Endothelial cell of umbilical vein (primary cell): ENCODE measurements around the gene SUFU. TPM values are rescaled to one million over a fixed set of nuclear protein-coding genes. Genes with fewer than 3 reads are reported as not detected.
A peak's percentile ranks its signal among the peaks of the same experiment; 100 is the strongest.

Experiments
- BruUV-seq: library from RNA; stranded (reverse); fragments of 400-500 nt; replicated peaks from 2 replicates; lab custom pipeline; 2021; lab: Mats Ljungman, UMichigan
- CTCF ChIA-PET: fragments of 300-600, 350-600 bp; sonication (Branson Sonifier 250); formaldehyde crosslinking; loops from one replicate; lab custom pipeline; 2021; ENCODE audit warnings: antibody characterized with exemption, inconsistent platforms; lab: Charles Lee
- POLR2A ChIA-PET: fragments of 300-600, 350-600 bp; sonication (Branson Sonifier 250); formaldehyde crosslinking; loops from one replicate; lab custom pipeline; 2021; ENCODE audit warnings: antibody characterized with exemption, inconsistent platforms; lab: Charles Lee
- DNase-seq: peaks from one replicate; pipeline ENCODE4 v3.0.0-alpha.2; 2011; ENCODE audit warnings: low read depth, low spot score
- FAIRE-seq: peaks from 2 replicates; lab custom pipeline; 2011; peaks lifted over from hg19 to GRCh38; lab: Jason Lieb, UNC
- H2AFZ ChIP-seq: 2 replicates; pipeline ENCODE4 v1.6.0; 2012; ENCODE audit warnings: low read depth, low read length, control low read depth, inconsistent platforms
- H3K27ac ChIP-seq: 2 replicates; pipeline ENCODE4 v1.5.1; 2011; ENCODE audit warnings: low read depth, mild to moderate bottlenecking, control low read depth, low read length, moderate library complexity; ENCODE audit not compliant: insufficient read depth
- H3K27me3 ChIP-seq, 2 experiments: 2 replicates each; pipeline versions ENCODE4 v1.6.0 to v1.6.1; 2011; ENCODE audit warnings: low read length in 2 of 2, mixed read lengths in 1 of 2; ENCODE audit not compliant: control insufficient read depth in 2 of 2, insufficient read depth in 2 of 2
- H3K36me3 ChIP-seq, 2 experiments: 2 replicates in 1 of 2; 3 replicates in 1 of 2; pipeline ENCODE4 v1.5.1; 2011; ENCODE audit warnings: low read length in 2 of 2, mild to moderate bottlenecking in 1 of 2, moderate library complexity in 1 of 2; ENCODE audit not compliant: control insufficient read depth in 2 of 2, insufficient read depth in 2 of 2; ENCODE audit errors: extremely low read depth in 1 of 2
- H3K4me1 ChIP-seq: 3 replicates; pipeline ENCODE4 v1.5.1; 2011; ENCODE audit warnings: mild to moderate bottlenecking, low read length; ENCODE audit not compliant: control insufficient read depth, insufficient read depth; ENCODE audit errors: extremely low read depth
- H3K4me2 ChIP-seq: 2 replicates; pipeline ENCODE4 v1.6.1; 2011; ENCODE audit warnings: low read length, control low read depth, mixed read lengths; ENCODE audit not compliant: insufficient read depth
- H3K4me3 ChIP-seq, 3 experiments: fragments of 200-600 bp in 1 of 3; sonication (generic), shearing (Covaris generic) in 1 of 3; replicated peaks in 1 of 3; 2 replicates each; pipeline ENCODE4 v1.5.1; 2011 to 2016; ENCODE audit warnings: control low read depth in 3 of 3, low read length in 3 of 3, mild to moderate bottlenecking in 2 of 3, inconsistent platforms in 1 of 3, low read depth in 1 of 3, moderate library complexity in 1 of 3; ENCODE audit not compliant: insufficient read depth in 1 of 3
- H3K79me2 ChIP-seq: 2 replicates; pipeline ENCODE4 v1.6.0; 2012; ENCODE audit warnings: low read length, inconsistent platforms; ENCODE audit not compliant: control insufficient read depth, insufficient read depth
- H3K9ac ChIP-seq: replicated peaks from 2 replicates; pipeline ENCODE3; 2011; ENCODE audit warnings: low read length, control low read depth; ENCODE audit not compliant: insufficient read depth; ENCODE audit errors: extremely low read depth
- H3K9me1 ChIP-seq: replicated peaks from 3 replicates; pipeline ENCODE4 v1.6.0; 2011; ENCODE audit warnings: mild to moderate bottlenecking, low read length; ENCODE audit not compliant: control insufficient read depth, insufficient read depth; ENCODE audit errors: extremely low read depth
- H3K9me3 ChIP-seq: replicated peaks from 2 replicates; pipeline ENCODE4 v1.5.1; 2012; ENCODE audit warnings: low read length, inconsistent platforms; ENCODE audit not compliant: control insufficient read depth, insufficient read depth
- H4K20me1 ChIP-seq: replicated peaks from 2 replicates; pipeline ENCODE3; 2011; ENCODE audit warnings: mild to moderate bottlenecking, low read length; ENCODE audit not compliant: control insufficient read depth, insufficient read depth; ENCODE audit errors: extremely low read depth
- CTCF ChIP-seq, 2 donors: IDR thresholded peaks; 1 replicate in 1 of 2; 2 replicates in 1 of 2; pipeline ENCODE4 v1.5.1; 2011; ENCODE audit warnings: low read length in 2 of 2, mild to moderate bottlenecking in 2 of 2, moderate library complexity in 2 of 2, control low read depth in 1 of 2, inconsistent platforms in 1 of 2, low read depth in 1 of 2; ENCODE audit not compliant: insufficient read depth in 1 of 2; ENCODE audit errors: extremely low read depth in 1 of 2
- EZH2 ChIP-seq: IDR thresholded peaks from 2 replicates; pipeline ENCODE4 v1.6.1; 2012; ENCODE audit warnings: borderline replicate concordance, low read depth, mild to moderate bottlenecking, moderate library complexity, low read length, inconsistent platforms; ENCODE audit not compliant: severe bottlenecking
- FOS ChIP-seq: IDR thresholded peaks from 2 replicates; pipeline ENCODE4 v1.6.1; 2011; ENCODE audit warnings: mild to moderate bottlenecking, low read length, moderate library complexity, borderline replicate concordance; ENCODE audit not compliant: insufficient read depth
- GATA2 ChIP-seq: IDR thresholded peaks from 2 replicates; pipeline ENCODE4 v1.7.0; 2011; ENCODE audit warnings: low read depth, mild to moderate bottlenecking, moderate library complexity, mixed read lengths, low read length; ENCODE audit not compliant: insufficient read length, insufficient read depth
- JUN ChIP-seq: IDR thresholded peaks from 2 replicates; pipeline ENCODE4 v1.6.1; 2011; ENCODE audit warnings: borderline replicate concordance, low read depth; ENCODE audit not compliant: insufficient read length, insufficient read depth
- MAX ChIP-seq: IDR thresholded peaks from 2 replicates; pipeline ENCODE4 v1.6.1; 2011; ENCODE audit not compliant: insufficient read depth, insufficient read length
- MYC ChIP-seq: IDR thresholded peaks from one replicate; pipeline ENCODE4 v1.6.1; 2011; ENCODE audit warnings: mild to moderate bottlenecking, low read depth, low read length
- POLR2A ChIP-seq: IDR thresholded peaks from 2 replicates; pipeline ENCODE4 v1.6.1; 2012; ENCODE audit warnings: low read depth, mild to moderate bottlenecking, control low read depth, low read length
- POLR2AphosphoS5 ChIP-seq: IDR thresholded peaks from 2 replicates; pipeline ENCODE4 v1.6.1; 2012; ENCODE audit warnings: low read depth, mild to moderate bottlenecking, control low read depth, low read length, moderate library complexity; ENCODE audit not compliant: insufficient read depth
- dilution Hi-C: fragments of 300-500 bp; cut with MboI; formaldehyde crosslinking; loops from one replicate; pipeline ENCODE4 v1.15.0; 2019; ENCODE audit warnings: low sequenced_read_pairs; ENCODE audit not compliant: extremely low pct_ligation_motif_present
- intact Hi-C: fragments of 100-400 bp; cut with micrococcal nuclease; formaldehyde crosslinking; loops from one replicate; pipeline ENCODE4 v1.10.0; 2022
- polyA plus RNA-seq, 4 experiments: library from polyadenylated mRNA; depleted of rRNA in 3 of 4; stranded (reverse) in 3 of 4; unstranded in 1 of 4; fragments of >200 nt; gene quantifications; 2 replicates each; pipeline versions ENCODE4 v1.2.1 to v1.2.3, GENCODE V29; 2011 to 2012; ENCODE audit warnings: missing spikeins in 1 of 4
- total RNA-seq: library from RNA; stranded (reverse); gene quantifications from 2 replicates; pipeline ENCODE4 v1.2.3, GENCODE V29; 2021

The SUFU gene
- total and polyA plus RNA-seq, 2 donors (not counting 3 experiments of a cell fraction or from before 2014, with no cell fraction given): 10.1 to 16.3 TPM

- no peak overlapping the region for H3K9ac ChIP-seq
- H3K36me3 ChIP-seq: no peaks in the 10 kb centered on the region
- no peak for TF ChIP-seq POLR2A
- no peak for TF ChIP-seq MAX
- no peak for TF ChIP-seq EZH2
- no peaks in the 10 kb centered on the region for H3K27me3 ChIP-seq
- no peak overlapping the region for H2AFZ ChIP-seq
- no peak overlapping the region for H3K27ac ChIP-seq
- no peaks in the 10 kb centered on the region for H3K79me2 ChIP-seq
- no peak for DNase-seq
- ChIA-PET POLR2A (interaction anchor here (0.5 kb wide), 1 partner anchor 26 kb away, joined by 9 read pairs; no protein-coding TSS in a partner anchor), CTCF (interaction anchor here (0.6 to 1.7 kb wide), 5 partner anchors 9 to 301 kb away, joined by 3 to 6 read pairs (median 3); no protein-coding TSS in a partner anchor)
- H3K4me2 ChIP-seq: no peak overlapping the region
- dilution Hi-C loops (no loop called here), intact Hi-C loops (no loop called here)
- no peaks in the 10 kb centered on the region for H3K9me1 ChIP-seq
- no peak for FAIRE-seq
- no peak overlapping the region for H3K4me3 ChIP-seq
- no peaks in the 10 kb centered on the region for H3K9me3 ChIP-seq
- BruUV-seq: no TSS peak
- no peaks in the 10 kb centered on the region for H4K20me1 ChIP-seq
- H3K4me1 ChIP-seq: no peaks in the 10 kb centered on the region
Observed at GRCh38 chr10:102470579-102471546, 32.9 kb upstream of the SUFU start.

- CTCF ChIA-PET: interaction anchor here (0.9 to 1.0 kb wide), 2 partner anchors 110 to 304 kb away, joined by 4 to 5 read pairs; no protein-coding TSS in a partner anchor
Observed at GRCh38 chr10:102473445-102474331, 30.1 kb upstream of the SUFU start.

More at GRCh38 chr10:102473445-102474331, 30.1 kb upstream of the SUFU start:
- H3K79me2 ChIP-seq: no peaks in the 10 kb centered on the region
- no peaks in the 10 kb centered on the region for H3K9me1 ChIP-seq
- no peak for DNase-seq
- no peak overlapping the region for H3K4me3 ChIP-seq
- BruUV-seq: TSS peak; percentile 1
- FAIRE-seq: no peak
- POLR2A ChIA-PET: no interaction called here
- no peaks in the 10 kb centered on the region for H4K20me1 ChIP-seq
- H3K9ac ChIP-seq: no peak overlapping the region
- H3K4me1 ChIP-seq: no peaks in the 10 kb centered on the region
- no peak overlapping the region for H3K27ac ChIP-seq
- intact Hi-C loops: no loop called here
- H3K9me3 ChIP-seq: no peaks in the 10 kb centered on the region
- H3K27me3 ChIP-seq: no peaks in the 10 kb centered on the region
- no peak overlapping the region for H2AFZ ChIP-seq
- no peak for TF ChIP-seq POLR2AphosphoS5
- TF ChIP-seq CTCF (IDR thresholded peaks at IDR 0.05; ENCODE audit: extremely low read depth in 1 of 2, insufficient read depth in 1 of 2, low read depth in 1 of 2, low read length in 2 of 2): no peak
- no peak for TF ChIP-seq JUN
- TF ChIP-seq EZH2: no peak
- no peak for TF ChIP-seq POLR2A
- TF ChIP-seq FOS: no peak
- TF ChIP-seq GATA2: no peak
- no peak for TF ChIP-seq MYC
- TF ChIP-seq MAX: no peak
- no peak overlapping the region for H3K4me2 ChIP-seq
- dilution Hi-C loops: no loop called here
- no peaks in the 10 kb centered on the region for H3K36me3 ChIP-seq
